ENCODE data around the gene MRPS5.

The MRPS5 gene

GRCh38 chr2:95077861-95078603 lies 43.6 kb downstream of the MRPS5 start:
- TF ChIP-seq, protein P1, sequence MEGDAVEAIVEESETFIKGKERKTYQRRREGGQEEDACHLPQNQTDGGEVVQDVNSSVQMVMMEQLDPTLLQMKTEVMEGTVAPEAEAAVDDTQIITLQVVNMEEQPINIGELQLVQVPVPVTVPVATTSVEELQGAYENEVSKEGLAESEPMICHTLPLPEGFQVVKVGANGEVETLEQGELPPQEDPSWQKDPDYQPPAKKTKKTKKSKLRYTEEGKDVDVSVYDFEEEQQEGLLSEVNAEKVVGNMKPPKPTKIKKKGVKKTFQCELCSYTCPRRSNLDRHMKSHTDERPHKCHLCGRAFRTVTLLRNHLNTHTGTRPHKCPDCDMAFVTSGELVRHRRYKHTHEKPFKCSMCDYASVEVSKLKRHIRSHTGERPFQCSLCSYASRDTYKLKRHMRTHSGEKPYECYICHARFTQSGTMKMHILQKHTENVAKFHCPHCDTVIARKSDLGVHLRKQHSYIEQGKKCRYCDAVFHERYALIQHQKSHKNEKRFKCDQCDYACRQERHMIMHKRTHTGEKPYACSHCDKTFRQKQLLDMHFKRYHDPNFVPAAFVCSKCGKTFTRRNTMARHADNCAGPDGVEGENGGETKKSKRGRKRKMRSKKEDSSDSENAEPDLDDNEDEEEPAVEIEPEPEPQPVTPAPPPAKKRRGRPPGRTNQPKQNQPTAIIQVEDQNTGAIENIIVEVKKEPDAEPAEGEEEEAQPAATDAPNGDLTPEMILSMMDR (IDR thresholded peaks at IDR 0.05; ENCODE audit: low read depth, low read length): no peak
- no peak for DNase-seq (ENCODE audit: low read depth in 2 of 2)
- H3K4me3 ChIP-seq (replicated peaks in 1 of 2; ENCODE audit: low read depth in 2 of 2, low read length in 2 of 2): no peak overlapping the region

DNA sequence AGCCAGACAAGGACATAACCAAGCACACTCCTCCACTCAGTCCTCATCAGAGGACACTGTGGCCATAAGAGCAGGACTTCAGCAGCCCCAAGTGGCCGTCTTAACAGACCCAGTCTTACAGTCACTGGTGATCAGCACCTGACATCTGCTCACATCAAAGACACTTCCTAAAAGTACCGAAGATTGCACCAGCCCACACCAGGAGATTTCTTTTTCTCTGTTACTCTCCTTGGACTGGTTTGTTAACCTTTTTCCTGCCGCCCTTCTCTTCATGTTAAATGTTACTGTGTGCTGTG lies 44.1 kb downstream of the MRPS5 start:
- H3K4me3 ChIP-seq (replicated peaks in 1 of 2; ENCODE audit: low read depth in 2 of 2, low read length in 2 of 2): no peak overlapping the region
- TF ChIP-seq, protein P1 (IDR thresholded peaks at IDR 0.05; ENCODE audit: low read depth, low read length): no peak
- DNase-seq (ENCODE audit: low read depth in 2 of 2): peak in 1 of 2 donors; percentile 5

- TF ChIP-seq, protein P1 (IDR thresholded peaks at IDR 0.05; ENCODE audit: low read depth, low read length): peak; percentile 90
- H3K4me3 ChIP-seq (replicated peaks in 1 of 2; ENCODE audit: low read depth in 2 of 2, low read length in 2 of 2): peak overlapping the region; percentile 41 to 49
- DNase-seq (ENCODE audit: low read depth in 2 of 2): peak; percentile 44 to 51
Measured at GRCh38 chr2:95076705-95077529, 44.7 kb downstream of the MRPS5 start.

DNA sequence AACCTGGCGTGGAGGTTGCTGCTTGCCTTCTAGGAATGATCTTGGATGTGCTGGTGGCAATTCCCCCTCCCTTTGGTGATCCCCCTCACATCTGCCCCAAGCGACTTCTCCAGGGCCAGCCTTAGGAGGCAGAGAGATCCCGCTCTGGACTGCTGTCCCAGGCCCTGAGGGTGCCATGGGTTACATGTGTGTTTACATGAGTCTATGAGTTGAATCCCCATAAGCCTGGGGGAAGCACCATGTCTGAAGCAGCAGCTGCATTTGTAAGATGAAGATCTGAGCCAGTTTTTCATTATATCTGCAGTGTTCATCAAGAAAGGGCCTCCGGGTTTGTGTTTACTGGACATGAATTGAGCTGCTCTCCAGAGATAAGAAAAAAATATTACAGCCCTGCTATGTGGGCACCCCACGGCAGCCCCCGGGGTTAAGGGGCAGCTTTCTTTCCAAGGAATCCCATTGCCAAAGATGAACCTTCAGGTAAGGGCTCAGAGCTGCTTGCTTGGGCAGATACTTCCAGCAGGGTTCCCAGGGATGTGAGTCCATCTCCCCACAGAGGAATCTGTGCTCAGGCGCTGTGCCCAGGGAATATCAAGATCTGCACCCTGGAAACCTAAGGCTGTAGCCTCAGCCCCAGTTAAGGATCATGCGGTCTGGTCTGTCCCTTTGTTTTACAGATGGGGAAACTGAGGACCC lies 46.0 kb downstream of the MRPS5 start:
- DNase-seq (ENCODE audit: low read depth in 2 of 2): no peak
- no peak overlapping the region for H3K4me3 ChIP-seq (replicated peaks in 1 of 2; ENCODE audit: low read depth in 2 of 2, low read length in 2 of 2)
- TF ChIP-seq, protein P1 (IDR thresholded peaks at IDR 0.05; ENCODE audit: low read depth, low read length): no peak

GRCh38 chr2:95074663-95075439 lies 46.8 kb downstream of the MRPS5 start:
- TF ChIP-seq, protein P1 (IDR thresholded peaks at IDR 0.05; ENCODE audit: low read depth, low read length): no peak
- no peak overlapping the region for H3K4me3 ChIP-seq (replicated peaks in 1 of 2; ENCODE audit: low read depth in 2 of 2, low read length in 2 of 2)
- no peak for DNase-seq (ENCODE audit: low read depth in 2 of 2)
